Measurements from ENCODE around the gene LRSAM1.

LRSAM1 gene

GRCh38 chr9:127498298-127498697, 47.0 kb downstream of the LRSAM1 start:
- no peak for DNase-seq

DNA sequence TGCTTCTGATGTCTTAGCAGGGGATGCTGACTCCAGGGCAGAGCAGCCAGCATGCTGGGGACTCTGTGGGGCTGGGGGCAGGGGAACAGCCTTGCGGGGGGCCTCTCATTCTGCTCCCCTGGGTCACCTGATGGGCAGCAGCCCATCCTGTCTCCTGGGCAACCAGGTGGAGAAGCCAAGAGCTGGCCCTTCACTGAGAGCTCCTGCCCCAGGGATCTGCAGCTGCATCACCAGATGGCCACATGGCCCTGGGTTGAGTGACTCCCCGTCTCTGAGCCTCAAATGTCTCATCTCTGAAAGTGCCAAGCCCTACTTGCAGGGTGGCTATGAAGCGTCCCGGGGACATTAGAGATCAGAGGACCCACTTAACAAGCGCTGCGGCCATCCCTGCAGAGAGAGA, 49.1 kb downstream of the LRSAM1 start:
- DNase-seq = no peak

DNA sequence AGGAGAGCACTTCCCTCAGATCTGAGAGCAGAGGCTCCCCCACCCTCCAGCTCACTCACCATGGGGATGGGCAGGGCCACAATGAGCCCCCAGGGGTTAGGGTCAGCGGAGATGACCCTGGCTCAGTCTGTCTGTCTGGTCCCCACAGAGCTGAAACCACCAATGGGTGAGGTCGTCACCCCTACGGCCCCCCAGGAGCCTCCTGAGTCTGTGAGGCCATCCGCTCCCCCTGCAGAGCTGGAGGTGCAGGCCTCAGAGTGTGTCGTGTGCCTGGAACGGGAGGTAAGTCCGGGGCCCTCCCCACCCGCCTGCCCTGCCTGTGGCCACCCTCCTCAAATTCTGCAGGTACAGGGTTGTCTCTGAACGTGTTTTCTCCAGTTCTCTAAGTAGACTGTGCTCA, 49.6 kb downstream of the LRSAM1 start:
- DNase-seq = no peak

DNA sequence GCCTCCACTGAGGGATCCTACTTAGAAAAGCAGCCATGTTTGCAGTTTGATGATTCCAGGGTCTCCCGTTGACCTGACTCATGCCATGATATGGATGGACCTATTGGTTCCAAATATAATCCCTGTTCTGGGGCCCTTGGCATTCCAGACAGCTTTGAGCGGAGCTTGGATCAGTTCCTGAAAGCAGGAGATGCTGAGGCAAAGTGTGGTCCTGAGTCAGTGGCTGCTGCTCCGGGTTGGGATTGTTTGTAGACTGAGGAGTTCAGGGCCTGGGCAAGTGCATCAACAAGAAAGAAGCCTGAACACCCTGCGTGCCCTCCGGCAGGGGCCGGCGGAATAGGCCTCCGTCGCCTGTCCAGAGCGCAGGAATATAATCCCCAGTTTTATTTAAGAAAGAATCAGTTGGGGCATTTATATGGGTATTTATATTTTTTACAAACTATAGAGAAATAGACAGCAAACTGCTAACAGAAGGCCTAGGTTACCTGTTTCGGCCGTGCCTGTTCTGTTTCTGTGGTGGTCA, 50.6 kb downstream of the LRSAM1 start:
- DNase-seq = no peak

- DNase-seq = no peak
These were observed 51.5 kb downstream of the LRSAM1 start for GRCh38 chr9:127502706-127503378.

GRCh38 chr9:127503379-127503921, 52.1 kb downstream of the LRSAM1 start:
- no peak for DNase-seq

DNA sequence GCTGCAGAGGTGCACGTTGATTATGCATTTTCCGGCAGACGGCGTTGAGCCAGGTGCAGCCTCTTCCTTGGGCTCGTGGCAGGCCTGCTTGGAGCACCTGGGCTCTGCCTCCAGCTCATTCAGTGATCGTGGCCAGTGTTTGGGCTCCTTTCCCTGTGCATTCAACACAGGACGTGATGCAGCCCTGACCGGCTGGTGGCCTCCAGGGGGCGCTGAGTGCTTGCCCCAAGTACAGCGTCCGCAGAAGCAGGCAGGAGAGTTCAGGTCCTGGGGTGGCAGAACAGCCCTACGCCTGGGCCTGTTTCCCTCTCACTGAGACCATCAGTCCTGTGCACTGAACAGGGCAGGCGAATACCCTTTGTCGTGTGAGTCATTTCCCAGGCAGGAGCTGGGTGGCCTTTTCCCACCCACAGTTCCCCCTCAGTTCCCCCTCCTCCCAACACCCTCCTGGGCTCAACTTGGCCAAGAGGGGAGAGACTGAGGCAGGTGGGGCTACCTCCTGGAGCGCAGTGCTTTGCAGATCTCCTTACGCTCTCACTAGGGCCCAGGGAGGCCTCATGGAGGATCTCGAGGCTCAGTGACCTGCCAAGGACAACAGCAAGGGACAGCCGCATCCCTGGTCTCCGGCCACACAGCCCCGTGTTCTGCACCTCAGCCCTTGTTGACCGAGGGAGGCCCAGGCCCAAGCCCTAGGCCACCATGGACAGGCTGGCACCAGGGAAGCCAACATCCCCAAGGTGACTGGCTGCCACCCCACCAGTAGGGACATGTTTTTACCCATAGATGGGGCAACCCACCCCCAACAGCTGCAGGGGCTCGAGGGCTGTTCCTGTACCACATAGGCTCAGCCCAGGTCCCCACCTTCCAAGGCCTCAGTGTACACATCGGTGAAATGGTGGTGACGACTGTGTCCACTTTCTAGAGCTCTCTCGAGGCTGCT, 52.9 kb downstream of the LRSAM1 start:
- DNase-seq = peak; percentile 47 to 82 (median 69)

- DNase-seq = no peak
These were observed 53.6 kb downstream of the LRSAM1 start for GRCh38 chr9:127504887-127505251.

GRCh38 chr9:127505396-127506116, 54.2 kb downstream of the LRSAM1 start:
- DNase-seq = peak in 2 of 5 experiments; percentile 10 to 42

GRCh38 chr9:127506117-127506813, 55.0 kb downstream of the LRSAM1 start:
- no peak for DNase-seq

- no peak for DNase-seq
These were observed 55.8 kb downstream of the LRSAM1 start for GRCh38 chr9:127506814-127507750.

DNA sequence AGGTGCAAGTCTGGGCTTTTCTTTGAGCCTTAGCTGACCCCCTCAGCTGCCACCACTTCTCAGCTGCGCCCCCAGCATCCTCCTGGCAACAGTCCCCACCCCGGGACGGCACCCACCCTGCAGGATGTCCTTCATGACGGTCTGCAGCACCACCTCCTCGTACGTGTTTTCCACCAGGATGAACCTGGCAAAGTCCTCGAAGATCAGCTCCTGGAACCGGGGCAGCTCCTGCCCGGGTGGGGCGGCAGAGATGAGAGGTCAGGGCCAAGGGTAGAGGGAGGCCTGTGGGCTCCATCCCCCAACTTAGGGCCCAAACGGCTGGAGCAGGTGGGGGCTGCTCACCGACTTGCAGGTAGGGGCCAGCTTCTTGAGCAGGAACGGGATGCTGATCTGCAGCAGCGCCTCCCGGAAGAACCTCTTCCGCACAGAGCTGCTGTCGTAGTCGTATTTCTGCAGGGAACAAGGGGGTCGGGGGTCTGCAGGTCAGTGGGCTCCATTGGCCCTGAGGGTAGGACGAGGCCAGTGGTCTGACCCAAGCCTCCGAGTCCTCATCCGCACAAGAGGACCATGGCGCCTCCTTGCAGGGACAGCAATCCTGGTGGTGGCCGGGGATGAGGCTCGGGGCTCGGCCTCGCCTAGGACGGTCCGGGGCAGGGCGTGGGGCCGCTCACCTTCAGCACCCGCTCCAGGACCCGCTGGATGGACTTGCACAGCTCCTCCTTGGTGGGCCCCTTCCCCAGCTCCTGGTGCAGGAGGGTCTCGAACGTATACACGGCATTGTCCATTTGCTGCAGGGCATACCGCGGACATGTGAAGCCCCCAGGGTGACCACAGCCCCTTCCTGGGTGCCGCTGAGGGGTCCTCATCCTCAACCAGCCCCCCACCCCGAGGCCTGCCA, 56.7 kb downstream of the LRSAM1 start:
- no peak for DNase-seq

DNA sequence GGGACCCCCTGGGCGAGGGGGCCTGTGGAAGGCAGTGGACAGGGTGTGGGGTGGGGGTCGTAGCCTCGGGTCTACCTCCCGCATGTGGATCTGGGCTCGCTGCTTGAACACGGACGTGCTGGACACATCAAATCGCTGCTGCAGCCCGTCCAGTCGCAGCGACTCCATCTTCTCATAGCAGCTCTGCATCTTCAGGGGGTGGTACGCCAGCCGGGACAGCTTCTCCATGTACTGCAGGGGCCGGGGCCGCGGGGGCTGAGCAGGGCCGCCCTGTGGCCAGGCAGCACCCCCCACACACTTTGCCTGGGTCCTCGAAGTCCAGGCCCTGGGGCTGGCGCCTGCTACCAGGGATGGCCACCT, 57.6 kb downstream of the LRSAM1 start:
- no peak for DNase-seq

GRCh38 chr9:127509261-127509954, 58.1 kb downstream of the LRSAM1 start:
- DNase-seq = no peak

DNA sequence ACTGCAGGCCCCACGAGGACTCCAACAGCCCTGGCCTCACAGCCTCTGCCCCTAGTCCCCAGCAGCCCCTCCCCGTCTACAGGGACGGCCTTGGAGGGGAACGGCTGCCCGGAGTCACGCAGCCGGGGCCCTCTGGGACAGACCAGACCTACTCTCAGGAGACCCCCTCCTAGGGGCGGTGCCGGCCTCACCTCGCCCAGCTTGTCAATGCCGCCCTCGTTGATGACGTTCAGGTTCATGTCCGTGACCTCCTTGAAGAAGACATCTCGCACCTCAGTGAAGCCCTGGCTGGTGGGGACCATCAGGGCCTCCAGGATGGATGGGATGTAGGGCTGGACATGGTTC, 58.6 kb downstream of the LRSAM1 start:
- no peak for DNase-seq

DNA sequence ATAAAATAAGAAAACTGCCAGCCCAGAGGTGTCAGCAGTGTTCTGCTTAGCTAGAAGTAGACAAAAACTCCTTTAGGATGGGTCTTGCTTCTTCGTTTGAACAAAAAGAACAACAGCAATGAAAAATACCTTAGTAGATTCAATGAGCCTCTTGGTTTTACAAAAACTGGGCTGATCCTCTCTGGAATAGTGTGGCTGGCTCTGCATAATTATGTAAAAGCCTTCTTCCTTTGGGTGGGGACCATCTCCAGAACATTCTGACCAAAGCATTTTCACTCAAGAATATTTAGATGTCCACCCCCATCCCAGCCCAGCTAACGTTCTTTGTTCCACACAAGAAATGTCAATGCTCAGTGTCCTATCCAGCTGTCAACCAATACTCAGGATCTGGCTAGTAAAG, 63.2 kb downstream of the LRSAM1 start:
- no peak for DNase-seq

DNA sequence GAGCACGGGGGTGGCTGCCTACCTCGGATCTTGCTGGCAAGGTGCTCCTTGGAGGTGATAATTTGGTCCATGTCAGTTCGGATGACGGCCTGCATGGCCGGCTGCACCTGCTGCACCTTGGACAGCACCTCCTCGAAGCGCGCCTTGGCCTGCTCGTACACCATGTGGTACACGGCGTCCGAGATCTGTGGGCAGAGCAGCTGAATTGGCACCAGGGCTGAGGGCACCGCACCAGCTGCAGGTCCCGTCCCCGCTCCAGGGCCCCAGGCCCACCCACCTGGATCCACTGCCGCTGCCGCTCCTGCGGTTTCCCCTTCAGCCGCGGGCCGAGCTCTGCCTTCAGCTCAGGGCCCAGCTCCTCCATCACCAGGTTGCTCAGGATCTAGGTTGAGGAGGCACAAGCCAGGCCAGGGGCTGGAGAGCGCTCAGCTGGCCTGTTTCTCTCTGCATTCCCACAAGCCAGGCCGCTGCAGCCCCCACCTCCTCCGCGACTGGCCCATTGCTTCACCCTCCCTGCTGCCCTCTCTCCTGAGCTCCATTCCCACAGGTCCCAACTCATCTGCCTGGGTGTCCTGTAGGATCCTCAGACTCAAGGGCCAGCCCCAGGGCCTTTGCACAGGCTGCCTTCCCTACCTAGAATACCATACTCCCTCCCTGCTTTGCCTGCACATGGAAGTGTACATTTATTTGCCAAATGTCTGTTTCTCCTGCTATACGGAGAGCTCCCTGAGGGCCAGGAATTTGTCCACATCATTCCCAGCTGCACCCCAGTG, 65.7 kb downstream of the LRSAM1 start:
- DNase-seq = no peak

DNA sequence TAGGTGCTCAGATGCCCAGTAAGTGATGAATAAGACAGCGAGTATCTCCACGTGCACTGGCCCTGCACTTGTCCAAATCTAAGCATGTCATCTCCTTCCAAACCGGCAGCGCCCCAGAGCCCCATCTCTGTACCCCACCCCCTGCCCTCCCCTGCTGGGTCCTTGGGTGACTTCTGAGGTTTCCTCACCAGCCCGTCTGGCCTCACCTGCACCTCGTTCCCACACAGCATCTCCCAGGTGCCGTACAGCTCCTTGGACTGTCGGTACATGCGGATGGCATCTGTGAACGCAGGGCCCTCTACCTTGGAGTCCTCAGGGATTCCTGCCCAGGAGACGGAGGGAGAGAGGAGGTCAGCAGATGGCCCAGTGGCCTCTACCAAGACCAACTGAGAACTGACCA, 66.3 kb downstream of the LRSAM1 start:
- no peak for DNase-seq

Data from T-helper 2 cell (primary cell).